ENCODE results near the gene SCN9A. TPM values are rescaled to one million over a fixed set of nuclear protein-coding genes. Genes with fewer than 3 reads are reported as not detected.
A peak's percentile ranks its signal among the peaks of the same experiment; 100 is the strongest.
"Not testable (repeated sequence)": the region's sequence is repeated elsewhere in the genome, so short reads cannot be mapped to it uniquely, and the experiment has no call there.

SCN9A gene
- total and polyA plus RNA-seq, 2 experiments from 2014 or later, result 1.4 TPM

GRCh38 chr2:166365239-166365638 lies 10.5 kb downstream of the SCN9A start:
- no peak for TF ChIP-seq CTCF (IDR thresholded peaks at IDR 0.05; ENCODE audit: low read depth, low read length)
- Histone ChIP-seq H3K27ac (no peak overlapping the region), H3K4me1 (ENCODE audit: low read depth) (no peaks in the 10 kb centered on the region), H3K9me3 (ENCODE audit: low read depth) (no peaks in the 10 kb centered on the region), H3K27me3 (no peaks in the 10 kb centered on the region), H3K4me3 (no peak overlapping the region), H3K36me3 (no peaks in the 10 kb centered on the region)
- no peak for DNase-seq (ENCODE audit: low read depth in 1 of 2, low spot score in 1 of 2)

DNA sequence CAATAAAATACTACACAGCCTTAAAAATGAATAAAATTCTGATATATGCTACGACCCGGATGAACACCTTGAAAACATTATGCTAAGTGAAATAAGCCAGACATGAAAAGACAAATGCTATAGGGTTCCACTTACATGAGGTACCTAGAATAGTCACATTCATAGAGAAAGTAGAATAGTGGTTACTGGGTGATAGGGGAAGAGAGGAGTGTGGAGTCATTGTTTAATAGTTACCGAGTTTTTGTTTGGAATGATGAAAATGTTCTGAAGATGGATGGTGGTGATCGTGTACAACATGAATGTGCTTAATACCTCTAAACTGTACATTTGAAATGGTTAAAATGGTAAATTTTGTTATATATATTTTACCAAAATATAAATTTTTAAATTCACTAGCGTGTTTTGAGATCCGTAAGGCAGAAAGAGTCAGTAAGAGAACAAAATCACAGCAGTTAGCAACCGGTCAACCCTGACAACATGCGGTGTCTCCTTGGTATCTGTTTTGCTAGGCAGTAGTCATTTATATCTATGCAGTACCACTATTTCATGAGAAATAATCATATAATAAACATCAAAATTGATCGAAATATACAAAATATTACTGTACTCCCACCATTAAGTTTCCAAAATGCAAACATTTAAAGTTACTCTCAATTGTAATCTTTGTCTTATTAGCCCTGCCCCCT lies 11.1 kb downstream of the SCN9A start:
- no peak for DNase-seq (ENCODE audit: low read depth in 1 of 2, low spot score in 1 of 2)
- Histone ChIP-seq H3K27me3 (no peaks in the 10 kb centered on the region), H3K9me3 (ENCODE audit: low read depth) (no peaks in the 10 kb centered on the region), H3K27ac (no peak overlapping the region), H3K4me3 (no peak overlapping the region), H3K4me1 (ENCODE audit: low read depth) (no peaks in the 10 kb centered on the region), H3K36me3 (no peaks in the 10 kb centered on the region)
- no peak for TF ChIP-seq CTCF (IDR thresholded peaks at IDR 0.05; ENCODE audit: low read depth, low read length)

DNA sequence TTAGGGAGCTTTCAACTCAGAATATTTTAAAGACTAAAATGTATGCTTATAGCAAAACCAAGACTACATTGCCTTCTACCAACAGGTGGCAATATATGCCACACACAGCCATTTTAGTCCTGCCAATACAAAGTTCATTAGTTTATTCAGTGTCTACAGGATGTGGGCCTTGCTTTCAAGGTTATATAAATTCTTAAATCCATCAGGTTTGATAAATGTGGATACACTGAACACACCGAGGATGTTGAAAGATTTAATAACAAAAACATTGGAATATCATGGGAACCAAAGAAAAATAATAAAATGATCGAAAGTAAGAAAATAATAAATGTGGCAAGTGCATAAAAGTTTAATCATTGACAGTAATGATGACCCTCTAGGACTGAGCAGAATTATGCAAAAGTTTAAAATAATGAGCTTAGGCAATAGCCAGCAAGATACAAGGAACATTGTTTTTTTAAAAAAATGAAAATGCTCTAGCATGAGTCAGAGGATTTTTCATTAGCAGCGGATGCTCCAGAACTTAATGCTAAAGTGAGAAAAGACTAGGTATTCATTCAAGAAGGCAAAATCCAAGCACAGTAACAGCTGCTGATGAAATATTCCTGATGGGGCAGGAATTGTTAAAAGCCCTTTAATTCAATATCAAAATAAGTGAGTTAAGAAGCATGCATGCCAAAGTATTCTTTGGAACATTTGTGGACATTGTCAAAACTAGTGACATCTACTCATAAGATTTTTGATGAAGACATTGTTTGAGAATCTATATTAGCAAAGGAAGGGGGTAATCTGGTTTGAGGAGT lies 14.2 kb downstream of the SCN9A start:
- peak; percentile 37 to 59 for DNase-seq (ENCODE audit: low read depth in 1 of 2, low spot score in 1 of 2)
- H3K4me3 ChIP-seq, result no peak overlapping the region
- no peaks in the 10 kb centered on the region for H3K9me3 ChIP-seq (ENCODE audit: low read depth)
- peak; percentile 55 for TF ChIP-seq CTCF (IDR thresholded peaks at IDR 0.05; ENCODE audit: low read depth, low read length)
- H3K27me3 ChIP-seq, result no peaks in the 10 kb centered on the region
- H3K4me1 ChIP-seq (ENCODE audit: low read depth), result no peaks in the 10 kb centered on the region
- H3K36me3 ChIP-seq, result no peaks in the 10 kb centered on the region
- H3K27ac ChIP-seq, result no peak overlapping the region

- no peaks in the 10 kb centered on the region for H3K4me1 ChIP-seq (ENCODE audit: low read depth)
- H3K27me3 ChIP-seq, result no peaks in the 10 kb centered on the region
- no peak for DNase-seq (ENCODE audit: low read depth in 1 of 2, low spot score in 1 of 2)
- no peak overlapping the region for H3K27ac ChIP-seq
- TF ChIP-seq CTCF (IDR thresholded peaks at IDR 0.05; ENCODE audit: low read depth, low read length), result no peak
- H3K36me3 ChIP-seq, result no peaks in the 10 kb centered on the region
- H3K9me3 ChIP-seq (ENCODE audit: low read depth), result no peaks in the 10 kb centered on the region
- H3K4me3 ChIP-seq, result no peak overlapping the region
Measured at GRCh38 chr2:166360906-166361305, 14.8 kb downstream of the SCN9A start.

- no peak overlapping the region for H3K27ac ChIP-seq
- H3K9me3 ChIP-seq (ENCODE audit: low read depth), result no peaks in the 10 kb centered on the region
- no peaks in the 10 kb centered on the region for H3K27me3 ChIP-seq
- H3K4me3 ChIP-seq, result no peak overlapping the region
- H3K4me1 ChIP-seq (ENCODE audit: low read depth), result no peaks in the 10 kb centered on the region
- TF ChIP-seq CTCF (IDR thresholded peaks at IDR 0.05; ENCODE audit: low read depth, low read length), result no peak
- DNase-seq (ENCODE audit: low read depth in 1 of 2, low spot score in 1 of 2), result no peak
- no peaks in the 10 kb centered on the region for H3K36me3 ChIP-seq
Measured at GRCh38 chr2:166360426-166360825, 15.3 kb downstream of the SCN9A start.

- not testable (repeated sequence) for H3K27me3 ChIP-seq; H3K27ac ChIP-seq; H3K9me3 ChIP-seq (ENCODE audit: low read depth); H3K4me1 ChIP-seq (ENCODE audit: low read depth); DNase-seq (ENCODE audit: low read depth in 1 of 2, low spot score in 1 of 2); H3K36me3 ChIP-seq; H3K4me3 ChIP-seq
Measured at GRCh38 chr2:166357950-166358321, 17.8 kb downstream of the SCN9A start.

Measured in cardiac muscle cell (in vitro differentiated cells and primary cell).